ENCODE measurements around the gene PRDM12. TPM values are rescaled to one million over a fixed set of nuclear protein-coding genes. Genes with fewer than 3 reads are reported as not detected.

The PRDM12 gene
- polyA plus RNA-seq (2014; cell fraction: cytosol; rRNA removed): 0.21 TPM in 1 of 2 replicates, not detected in the other
- 0.08 TPM in 1 of 2 replicates, not detected in the other for polyA plus RNA-seq (2014; cell fraction: nucleus; rRNA removed)

DNA sequence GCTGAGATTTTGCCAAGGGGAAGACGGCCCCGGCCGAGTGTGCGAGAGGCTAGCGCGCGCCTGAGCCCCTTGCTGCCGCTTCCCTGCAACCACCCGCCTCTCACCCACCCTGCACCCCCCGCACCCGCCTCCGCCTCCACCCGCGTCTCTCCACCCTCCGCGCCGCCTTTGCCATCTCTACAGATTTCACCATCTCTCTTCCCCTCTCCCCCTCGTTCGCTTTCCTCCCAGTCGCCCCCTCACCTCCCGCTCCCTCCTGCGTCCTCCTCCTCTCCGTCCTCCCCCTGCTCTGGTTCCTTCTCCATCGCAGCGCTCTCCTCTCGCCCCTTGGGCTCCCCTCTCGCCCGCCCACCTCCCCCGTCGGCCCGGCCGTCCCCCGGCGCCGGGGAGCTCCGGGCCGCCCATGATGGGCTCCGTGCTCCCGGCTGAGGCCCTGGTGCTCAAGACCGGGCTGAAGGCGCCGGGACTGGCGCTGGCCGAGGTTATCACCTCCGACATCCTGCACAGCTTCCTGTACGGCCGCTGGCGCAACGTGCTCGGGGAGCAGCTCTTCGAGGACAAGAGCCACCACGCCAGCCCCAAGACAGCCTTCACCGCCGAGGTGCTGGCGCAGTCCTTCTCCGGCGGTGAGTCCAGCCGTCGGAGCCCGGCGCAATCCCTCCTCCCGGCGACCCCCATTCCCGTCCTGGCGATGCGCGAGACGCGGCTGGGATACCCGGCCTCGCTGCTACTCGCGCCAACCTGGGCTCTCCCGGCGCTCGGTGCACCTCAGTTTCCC is at the start of gene PRDM12:
PRDM12 (plus strand) TSS at position 344 of the 778 bp plus-strand sequence; CDS start at position 404, 60 bp downstream.
- DNase-seq (ENCODE audit: low spot score): no peak

DNA sequence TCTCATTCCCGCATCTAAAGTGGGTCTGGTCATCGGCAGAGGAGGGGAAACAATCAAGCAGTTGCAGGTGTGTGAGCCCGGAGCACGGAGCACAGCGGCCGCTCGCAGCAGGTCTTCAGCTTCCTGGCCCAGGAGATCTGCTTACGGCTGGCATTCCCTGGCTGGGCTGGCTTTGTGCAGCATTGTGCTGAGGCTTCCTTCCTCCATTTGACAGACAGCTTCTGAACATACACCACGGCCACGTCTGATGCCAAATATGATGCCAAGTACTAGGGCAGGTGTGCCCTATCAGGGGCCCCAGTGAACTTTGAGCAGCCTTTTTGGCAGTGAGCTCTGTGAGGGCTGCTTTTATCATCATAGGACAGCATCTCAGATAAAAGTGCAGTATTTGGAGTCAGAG is 47.9 kb upstream of the PRDM12 start:
- DNase-seq (ENCODE audit: low spot score): no peak

DNA sequence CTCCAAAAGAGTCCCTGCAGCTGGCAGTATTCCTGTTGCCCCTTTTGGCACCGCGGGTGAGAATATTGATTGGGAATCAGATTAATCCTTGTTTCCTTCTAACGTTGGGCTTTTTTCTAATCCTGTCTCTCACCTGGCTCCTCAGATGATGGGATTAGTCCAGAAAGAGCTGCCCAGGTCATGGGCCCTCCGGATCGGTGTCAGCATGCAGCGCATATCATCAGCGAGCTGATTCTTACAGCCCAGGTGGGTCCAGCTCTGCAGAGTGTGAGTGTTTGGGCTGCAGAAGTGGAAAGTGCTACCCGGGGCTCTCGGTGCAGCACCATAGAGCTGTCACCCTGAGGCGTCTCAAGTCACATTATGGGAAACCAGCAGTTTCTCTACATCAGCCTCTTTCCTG is 40.9 kb upstream of the PRDM12 start:
- DNase-seq (ENCODE audit: low spot score): no peak

DNA sequence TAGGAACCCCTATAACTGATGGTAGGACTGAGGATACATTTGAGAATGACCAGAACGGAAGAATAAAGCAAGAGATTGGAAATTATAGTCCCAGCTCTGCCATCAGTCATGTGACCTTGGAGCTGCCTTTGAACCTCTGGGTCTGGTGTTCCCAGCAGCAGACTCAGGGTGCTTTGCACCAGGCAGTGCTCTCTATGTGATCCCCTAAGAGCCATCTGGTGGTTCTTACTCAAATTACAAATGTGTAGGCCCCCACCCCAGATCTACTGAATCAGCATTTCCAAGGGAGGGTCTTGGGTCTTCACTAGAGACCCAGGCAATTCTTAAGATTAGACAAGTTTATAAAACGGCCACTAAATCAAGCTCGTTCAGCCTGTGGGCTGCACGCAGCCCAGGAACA is 40.2 kb upstream of the PRDM12 start:
- DNase-seq (ENCODE audit: low spot score): no peak

DNA sequence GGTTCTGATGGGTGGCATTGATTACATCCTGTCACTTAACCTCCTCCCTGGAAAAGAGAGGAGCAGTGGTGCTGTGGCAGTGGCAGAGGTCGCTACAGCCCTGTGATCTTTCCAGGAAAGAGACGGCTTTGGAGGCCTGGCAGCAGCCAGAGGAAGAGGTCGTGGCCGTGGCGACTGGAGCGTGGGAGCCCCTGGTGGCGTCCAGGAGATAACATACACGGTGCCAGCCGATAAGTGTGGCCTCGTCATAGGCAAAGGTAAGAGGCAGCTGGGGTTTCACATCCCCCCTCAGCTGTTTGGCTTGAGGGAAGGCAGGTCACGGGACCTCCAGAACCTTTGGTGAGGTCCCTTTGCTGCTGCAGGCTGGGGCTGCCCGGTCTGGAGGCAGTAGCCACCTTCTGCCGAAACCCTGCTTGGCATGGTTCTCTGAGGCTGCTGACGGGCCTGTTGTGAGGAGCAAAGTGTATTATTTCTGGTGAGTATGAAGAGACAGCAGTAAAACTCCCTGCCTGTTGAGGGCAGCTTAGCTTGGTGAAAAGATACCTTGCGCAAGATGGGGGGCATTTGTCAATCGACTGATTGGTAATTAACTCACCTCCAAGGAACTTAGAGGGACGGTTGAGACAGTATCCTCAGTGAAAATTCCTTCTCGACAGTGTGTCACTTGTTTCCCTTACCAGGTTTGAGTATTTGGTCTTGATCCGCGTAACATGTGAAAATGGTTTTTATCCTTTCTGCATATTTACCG is 38.0 kb upstream of the PRDM12 start:
- DNase-seq (ENCODE audit: low spot score): no peak

DNA sequence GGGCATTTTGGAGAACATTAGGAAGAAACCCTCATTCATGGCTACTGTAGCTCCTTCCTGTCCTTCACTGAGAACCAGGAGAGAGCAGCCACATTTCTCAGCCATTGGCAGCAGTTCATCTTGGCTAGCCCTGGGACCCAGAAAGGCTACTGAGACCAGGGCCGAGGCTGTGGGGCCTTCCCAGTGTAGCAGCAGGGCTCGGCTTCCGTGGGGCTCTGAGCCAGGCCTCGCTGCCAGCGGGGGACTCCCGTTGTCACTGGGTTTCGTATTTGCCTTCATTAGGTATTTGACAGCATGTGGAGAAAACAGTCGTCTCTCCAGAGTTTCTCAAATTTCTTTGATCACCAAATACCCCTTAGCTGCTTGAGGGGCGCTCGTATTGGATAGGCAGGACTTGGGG is 37.3 kb upstream of the PRDM12 start:
- no peak for DNase-seq (ENCODE audit: low spot score)

DNA sequence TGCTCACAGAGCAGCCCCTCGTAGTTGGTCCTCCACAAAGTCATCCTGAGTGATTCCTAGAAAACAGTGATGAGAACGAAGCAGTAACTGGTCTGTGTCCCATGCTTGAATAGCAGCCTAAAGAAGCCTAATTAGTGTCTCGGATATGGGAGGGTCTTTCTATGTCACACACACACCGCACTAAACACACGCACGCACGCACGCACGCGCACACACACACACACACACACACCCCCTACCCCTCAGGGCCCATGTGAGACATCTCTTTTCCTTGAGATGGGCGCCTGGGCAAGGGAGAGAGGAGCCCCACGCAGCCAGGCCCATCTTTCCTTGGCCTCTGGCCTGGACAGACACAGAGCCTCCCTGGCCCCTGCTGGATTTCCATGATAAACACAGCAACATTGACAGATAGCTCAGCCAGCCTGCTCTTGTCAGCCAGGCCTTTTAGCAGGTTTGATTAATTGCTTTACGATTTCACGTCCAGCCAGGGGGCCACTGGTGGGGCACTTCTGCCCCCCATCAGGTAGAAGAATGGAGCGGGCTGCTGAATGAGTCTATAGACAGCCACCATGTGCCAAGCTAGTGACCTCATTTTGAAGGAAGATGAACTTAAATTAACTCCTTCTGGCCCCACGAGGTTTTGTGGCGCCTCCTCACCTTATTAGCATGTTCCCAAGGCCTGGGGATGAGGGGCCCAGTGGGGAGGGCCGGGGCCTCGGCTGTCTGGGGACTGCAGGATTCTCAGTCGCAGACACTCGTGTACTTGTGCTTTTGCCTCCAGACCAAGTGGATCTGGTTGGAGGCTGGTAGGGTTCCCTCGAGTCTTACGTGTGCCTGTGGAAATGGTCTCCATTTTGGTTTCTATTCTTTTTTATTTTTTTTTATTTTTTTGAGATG is 36.2 kb upstream of the PRDM12 start:
- DNase-seq (ENCODE audit: low spot score): no peak

DNA sequence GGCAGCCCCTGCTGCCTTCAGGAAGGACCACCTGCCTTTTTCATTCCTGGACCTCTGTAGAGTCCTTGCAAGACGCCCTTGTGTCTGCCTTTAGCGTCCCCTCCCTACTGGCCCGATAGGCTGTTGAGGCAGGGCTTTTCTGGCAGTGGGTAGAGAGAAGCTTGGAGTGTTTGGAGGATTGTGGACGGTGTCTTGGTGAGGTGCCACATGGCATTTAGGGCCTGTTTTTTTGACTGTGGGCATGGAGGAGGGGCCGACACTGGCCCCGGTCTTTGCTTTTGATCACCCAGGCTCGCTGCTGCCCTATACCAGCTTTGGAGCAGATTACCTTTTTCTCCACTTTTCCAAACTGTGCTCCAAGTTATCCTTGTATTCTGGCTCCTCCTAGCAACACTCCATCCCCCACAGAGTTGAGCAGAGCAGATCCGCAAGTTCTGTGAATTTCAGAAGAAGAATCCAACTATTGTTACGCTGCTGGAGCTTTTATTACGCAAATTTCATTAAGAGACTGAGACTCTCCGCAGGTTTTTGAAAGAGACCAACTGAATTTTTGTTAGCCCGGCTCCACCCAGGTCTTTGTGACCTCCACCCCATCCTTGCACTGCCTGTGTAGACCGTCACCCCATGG is 34.8 kb upstream of the PRDM12 start:
- no peak for DNase-seq (ENCODE audit: low spot score)

DNA sequence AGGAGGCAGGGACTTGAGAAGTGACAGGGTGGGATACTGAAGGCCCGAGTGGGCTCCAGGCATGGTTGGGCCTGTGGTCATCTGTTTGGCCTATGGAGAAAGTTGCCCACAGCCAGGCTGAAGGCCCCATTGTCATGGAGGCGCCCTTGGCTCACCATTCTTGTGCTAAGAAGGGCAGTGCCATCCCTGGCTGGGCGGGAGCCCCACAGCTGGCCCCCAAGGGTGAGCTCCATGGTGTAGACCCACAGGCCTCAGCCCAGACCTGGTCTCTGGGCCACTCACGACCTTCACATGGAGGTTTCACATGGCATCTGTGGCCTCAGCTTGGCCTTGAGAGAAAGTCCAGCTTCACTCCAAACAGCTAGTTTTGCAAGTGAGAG is 34.3 kb upstream of the PRDM12 start:
- DNase-seq (ENCODE audit: low spot score): no peak

DNA sequence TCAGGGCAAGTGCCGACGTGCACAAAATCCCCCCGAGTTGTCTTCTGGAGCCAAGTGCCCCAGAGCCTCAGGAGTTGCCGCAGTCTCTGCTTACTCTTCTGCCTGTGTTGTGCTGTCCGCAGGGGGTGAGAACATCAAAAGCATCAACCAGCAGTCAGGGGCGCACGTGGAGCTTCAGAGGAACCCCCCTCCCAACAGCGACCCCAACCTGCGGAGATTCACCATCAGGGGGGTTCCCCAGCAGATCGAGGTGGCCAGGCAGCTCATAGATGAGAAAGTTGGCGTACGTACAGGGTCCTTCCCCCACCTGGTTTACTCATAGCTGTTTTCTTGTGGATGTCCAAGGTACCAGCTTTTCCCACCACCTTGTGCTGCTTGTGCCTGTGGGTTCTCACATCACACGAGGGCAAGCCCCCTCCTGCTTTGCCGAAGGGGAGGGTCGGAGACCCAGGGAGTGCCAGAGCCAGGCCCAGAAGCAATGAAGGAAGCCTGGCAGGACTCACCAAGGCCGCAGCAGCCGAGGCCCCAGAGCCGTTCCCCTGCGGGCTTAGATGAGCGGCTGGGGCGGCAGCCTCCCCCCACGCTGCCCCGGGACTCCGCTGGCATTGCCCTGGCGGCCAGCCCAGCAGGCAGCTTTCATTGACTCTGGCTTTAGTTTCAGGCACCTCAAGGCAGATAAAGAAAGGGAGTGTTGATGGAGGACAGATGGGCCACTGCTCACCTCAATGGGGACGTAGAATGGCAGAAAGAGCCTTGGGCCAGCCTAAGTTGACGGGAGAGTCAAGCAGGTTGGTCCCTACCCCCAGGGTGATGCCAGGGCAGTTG is 33.7 kb upstream of the PRDM12 start:
- DNase-seq (ENCODE audit: low spot score): no peak

DNA sequence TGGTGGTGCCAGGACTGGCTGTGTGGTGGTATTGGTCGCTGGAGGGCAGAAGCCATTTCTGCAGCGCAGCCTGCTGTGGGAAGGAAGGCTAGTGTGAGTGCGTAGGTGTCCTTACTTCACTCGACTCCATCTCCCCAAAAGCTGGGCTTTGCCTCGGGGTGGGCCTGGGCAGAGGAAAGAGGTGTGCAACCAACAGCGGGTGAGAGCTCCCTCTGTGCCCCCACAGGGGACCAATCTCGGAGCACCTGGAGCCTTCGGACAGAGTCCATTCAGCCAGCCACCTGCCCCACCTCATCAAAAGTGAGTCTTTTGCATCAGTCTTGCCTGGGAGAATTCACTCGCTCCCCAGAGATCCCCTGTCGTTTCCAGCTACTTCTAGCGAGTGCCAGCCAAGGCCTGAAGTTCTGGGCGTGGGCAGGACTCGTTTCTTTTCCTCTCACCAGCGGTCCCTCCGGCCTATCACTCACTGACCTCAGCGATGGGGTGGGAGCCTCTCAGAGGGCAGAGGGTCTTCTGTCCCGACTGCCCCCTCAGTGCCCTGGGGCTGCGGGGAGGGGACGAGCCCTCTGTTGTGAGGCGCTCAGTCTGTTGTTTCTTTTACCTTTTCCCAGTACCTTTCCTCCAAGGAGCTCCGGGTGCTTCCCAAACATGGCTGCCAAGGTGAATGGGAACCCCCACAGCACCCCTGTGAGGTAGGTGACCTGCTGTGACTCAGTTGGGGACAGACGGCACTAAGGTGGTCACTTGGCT is 32.9 kb upstream of the PRDM12 start:
- no peak for DNase-seq (ENCODE audit: low spot score)

DNA sequence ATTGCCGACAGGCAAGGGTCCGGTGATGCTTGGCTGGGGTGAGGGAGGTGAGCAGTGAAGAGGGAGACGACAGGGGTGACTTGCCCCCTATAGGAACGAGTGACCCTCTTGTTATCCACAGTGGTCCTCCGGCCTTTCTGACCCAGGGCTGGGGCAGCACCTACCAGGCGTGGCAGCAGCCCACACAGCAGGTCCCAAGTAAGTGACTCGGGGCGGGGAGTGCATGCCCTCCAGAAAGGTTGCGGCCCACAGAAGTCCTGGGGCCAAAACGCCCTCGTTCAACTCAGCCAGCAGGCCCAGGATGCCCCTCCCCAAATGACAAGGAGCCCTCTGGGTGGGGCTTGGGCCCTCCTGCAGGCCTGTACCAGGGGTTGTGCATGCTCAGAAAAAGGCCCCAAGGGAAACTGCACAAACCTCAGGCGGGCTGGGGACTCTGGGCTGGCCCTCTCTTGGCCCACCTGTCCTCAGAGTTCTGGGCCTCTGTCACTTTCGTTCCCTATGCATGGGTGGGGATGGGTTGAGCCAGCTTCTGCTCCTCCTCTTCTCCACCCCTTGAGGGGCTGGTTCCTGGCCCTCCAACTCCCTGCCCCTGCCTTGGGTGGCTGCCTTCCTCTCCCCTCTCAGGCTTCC is 32.2 kb upstream of the PRDM12 start:
- DNase-seq (ENCODE audit: low spot score): no peak

DNA sequence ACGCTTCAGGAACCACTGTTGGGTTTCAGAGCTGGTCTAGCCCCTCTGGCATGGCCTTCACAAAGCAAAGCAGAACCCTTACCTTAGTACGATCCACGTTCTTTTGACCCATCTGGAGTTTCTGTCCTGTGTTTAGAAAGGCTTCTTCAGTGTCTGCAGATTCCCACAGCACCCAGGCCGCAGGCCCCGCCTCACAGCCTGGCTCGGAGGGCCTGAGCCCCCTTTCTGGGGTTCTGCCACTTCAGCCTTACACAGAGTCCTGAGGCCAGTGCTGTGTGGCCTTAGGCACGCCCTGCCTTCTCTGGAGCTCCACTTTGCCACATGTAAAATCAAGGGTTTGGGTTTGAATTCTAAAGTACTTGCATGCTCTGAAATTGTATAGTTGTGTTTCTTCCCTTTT is 31.6 kb upstream of the PRDM12 start:
- DNase-seq (ENCODE audit: low spot score): no peak

DNA sequence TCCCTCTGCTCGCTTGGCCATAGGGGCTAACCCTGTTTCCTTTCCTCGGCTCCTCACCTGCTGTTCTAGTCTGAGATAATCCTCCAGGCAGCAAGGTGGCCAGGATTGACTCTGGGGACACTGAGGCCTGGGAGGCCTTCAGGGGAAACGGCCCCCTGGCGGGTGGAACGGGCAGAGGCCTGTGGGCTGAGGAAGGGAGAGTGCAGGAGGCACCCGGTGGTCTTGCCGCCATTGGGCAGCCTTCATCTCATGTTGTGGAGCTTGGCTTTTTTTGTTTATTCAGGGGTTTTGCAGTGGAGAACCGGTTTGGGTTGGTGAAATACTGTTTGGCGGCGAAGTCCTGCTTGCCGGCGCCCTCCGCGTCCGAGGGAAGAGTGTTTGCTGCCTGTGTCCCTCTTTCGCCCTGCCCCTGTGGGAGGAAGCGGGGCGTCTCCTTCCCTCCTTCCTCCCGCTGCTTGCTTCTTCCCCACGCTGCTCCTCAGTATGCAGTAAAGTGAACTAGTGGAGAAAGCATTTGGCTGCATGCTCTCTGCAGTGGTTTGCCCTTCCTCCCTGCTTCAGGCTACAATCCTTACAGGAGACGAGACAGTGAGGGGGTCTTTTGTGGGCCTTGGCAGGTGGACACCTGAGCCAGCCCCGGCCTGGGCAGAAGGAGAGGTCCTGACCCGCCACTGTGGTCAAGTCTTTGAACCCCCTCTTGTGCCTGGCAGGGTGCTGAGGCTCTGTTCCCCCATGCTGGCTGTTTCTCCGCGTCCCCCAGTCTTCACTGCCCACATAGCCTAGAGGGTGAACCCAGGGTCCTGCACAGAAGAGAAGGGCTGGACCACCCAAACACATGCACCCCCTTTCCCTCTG is 30.8 kb upstream of the PRDM12 start:
- no peak for DNase-seq (ENCODE audit: low spot score)

DNA sequence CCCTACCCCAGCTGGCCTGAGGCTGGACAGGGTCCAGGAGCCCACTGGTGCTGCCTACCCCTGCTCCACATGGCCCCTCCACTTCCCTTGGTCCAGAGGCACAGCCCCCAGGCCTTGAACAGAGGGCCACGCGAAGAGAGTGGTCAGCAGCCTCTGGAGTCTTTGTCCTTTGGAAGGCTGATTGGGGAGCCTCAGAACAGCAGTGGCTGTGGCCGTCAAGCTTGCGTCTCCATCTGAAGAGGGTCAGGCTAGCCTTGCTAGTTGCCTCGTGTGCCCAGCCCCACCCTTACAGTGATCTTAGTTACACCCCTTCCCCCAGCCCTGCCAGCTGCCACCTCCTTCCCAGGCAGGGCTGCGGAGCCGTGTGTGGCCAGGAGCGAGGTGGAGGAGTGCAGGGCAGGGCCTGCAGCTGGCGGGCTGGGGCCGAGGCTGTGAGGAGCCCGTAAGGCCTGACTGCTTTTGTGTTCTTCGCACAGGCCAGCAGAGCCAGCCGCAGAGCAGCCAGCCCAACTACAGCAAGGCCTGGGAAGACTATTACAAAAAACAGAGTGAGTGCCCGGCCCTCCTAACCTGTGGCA is 30.1 kb upstream of the PRDM12 start:
- DNase-seq (ENCODE audit: low spot score): no peak

DNA sequence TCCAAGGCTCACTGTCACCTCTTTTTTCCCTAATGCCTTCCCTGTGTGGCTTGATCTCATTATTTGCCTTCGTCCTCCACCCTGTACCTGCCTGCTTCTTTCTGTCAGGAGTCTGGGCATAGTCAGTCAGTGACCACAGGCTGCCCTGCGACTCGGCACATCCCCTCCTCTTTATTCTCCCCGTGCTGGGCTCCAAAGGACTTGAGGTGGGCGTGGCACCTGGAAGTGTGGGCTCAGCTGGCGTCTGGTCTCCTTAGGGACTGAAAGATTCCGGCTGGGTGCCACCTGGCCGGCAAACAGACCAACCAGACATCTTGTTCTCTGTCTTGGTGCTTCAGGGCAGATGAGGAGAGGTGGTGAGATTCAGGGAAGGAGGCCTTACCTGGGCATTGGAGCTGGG is 29.6 kb upstream of the PRDM12 start:
- DNase-seq (ENCODE audit: low spot score): no peak

DNA sequence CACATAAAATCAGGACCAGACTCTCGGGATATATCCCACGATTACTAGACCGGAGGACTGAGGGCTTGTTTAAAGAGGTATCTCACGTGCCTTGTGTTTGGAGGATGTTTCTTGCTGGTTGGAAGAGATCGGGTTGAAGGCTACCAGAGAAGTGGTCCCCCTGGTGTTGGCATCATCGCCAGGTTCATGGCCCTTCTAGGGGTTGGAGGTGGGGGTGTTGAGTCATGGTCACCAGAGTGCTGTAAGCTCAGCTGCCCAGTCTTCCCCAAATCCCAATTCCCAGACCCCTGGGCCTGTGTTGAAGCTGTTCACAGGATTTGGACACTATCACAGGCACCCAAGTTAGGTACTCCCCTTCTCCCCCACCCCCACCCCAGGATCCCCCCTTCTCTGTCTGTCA is 29.1 kb upstream of the PRDM12 start:
- no peak for DNase-seq (ENCODE audit: low spot score)
